WI38 (cell line): Measurements from ENCODE around the gene RNF138.

ENCODE experiments used
- H3K4me3 ChIP-seq: 2 replicates; pipeline ENCODE4 v1.5.1; 2011; ENCODE audit warnings: low read depth, mild to moderate bottlenecking, control low read depth, low read length
- CTCF ChIP-seq: IDR thresholded peaks from 2 replicates; pipeline ENCODE4 v1.5.1; 2012; ENCODE audit warnings: low read depth, mild to moderate bottlenecking, control low read depth, low read length

RNF138 gene

GRCh38 chr18:32095900-32096229, 4.2 kb downstream of the RNF138 start:
- no peak for TF ChIP-seq CTCF

DNA sequence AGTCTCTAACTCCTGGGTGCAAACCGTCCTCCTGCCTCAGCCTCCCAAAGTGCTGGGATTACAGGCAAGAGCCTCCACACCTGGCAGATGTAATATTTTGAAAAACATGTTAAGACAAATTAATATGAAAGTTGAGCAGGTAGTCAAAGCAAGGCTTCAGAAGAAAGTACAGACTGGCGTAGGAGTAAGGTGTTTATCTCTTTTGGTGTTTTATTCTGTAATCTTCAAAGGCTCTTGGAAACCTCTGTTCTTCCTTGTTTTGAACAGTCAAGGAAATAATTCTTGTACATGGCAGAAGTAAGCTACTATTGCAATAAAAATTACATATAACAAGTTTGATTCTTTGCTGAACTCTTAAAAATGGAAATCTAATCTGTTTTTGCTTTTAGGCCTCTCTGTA, 5.3 kb downstream of the RNF138 start:
- H3K4me3 ChIP-seq = no peak overlapping the region
- no peak for TF ChIP-seq CTCF

More at GRCh38 chr18:32095900-32096229, 4.2 kb downstream of the RNF138 start:
- no peak overlapping the region for H3K4me3 ChIP-seq

DNA sequence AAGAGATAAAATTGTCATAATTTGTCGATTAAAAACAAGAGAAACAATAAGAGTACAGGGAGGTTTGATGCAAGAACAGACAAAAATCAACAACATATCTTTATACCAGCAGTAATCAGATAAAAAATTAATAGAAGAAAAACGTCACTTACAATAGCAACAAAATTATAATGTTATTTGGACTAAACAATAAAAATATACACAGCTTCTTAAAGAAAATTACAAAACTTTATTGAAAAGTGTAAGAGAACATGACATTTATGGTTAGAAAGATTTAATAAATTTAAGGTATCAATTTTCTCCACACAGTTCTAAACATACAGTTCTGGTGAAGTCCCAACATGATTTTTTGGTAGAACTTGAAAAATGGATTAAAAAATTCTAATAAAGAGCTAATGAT, 12.8 kb downstream of the RNF138 start:
- TF ChIP-seq CTCF = no peak
- H3K4me3 ChIP-seq = no peak overlapping the region

DNA sequence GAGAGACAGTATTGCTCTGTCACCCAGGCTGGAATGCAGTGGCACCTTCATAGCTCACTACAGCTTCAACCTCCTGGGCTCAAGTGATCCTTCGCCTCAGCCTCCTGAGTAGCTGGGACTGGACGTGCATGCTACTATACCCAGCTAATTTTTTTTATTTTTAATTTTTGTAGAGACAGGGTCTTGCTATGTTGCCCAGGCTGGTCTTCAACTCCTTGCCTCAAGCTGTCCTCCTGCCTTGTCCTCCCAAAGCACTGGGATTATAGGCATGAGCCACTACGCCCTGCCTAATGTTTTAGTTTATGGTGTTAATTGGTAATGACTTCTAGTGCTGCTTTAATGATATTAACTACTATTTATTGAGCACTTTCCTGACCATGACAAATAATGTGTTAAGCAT, 18.3 kb downstream of the RNF138 start:
- TF ChIP-seq CTCF = no peak
- H3K4me3 ChIP-seq = no peak overlapping the region

DNA sequence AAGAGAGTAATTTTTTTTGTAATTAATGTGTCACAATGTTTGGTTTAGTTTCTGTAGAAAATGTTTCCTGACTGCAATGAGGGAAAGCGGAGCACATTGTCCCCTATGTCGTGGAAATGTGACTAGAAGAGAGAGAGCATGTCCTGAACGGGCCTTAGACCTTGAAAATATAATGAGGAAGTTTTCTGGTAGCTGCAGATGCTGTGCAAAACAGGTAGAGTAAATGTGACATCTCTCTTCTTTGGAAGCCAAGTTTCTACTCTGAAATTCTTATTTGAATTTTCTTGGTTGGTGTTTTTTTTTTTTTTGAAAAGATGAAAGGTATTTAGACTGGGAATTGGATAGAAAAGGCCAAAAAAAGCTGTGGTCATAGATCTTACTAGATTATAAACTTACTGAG, 20.0 kb downstream of the RNF138 start:
- no peak overlapping the region for H3K4me3 ChIP-seq
- TF ChIP-seq CTCF = no peak

GRCh38 chr18:32112826-32113225, 21.2 kb downstream of the RNF138 start:
- H3K4me3 ChIP-seq = no peak overlapping the region
- TF ChIP-seq CTCF = no peak

DNA sequence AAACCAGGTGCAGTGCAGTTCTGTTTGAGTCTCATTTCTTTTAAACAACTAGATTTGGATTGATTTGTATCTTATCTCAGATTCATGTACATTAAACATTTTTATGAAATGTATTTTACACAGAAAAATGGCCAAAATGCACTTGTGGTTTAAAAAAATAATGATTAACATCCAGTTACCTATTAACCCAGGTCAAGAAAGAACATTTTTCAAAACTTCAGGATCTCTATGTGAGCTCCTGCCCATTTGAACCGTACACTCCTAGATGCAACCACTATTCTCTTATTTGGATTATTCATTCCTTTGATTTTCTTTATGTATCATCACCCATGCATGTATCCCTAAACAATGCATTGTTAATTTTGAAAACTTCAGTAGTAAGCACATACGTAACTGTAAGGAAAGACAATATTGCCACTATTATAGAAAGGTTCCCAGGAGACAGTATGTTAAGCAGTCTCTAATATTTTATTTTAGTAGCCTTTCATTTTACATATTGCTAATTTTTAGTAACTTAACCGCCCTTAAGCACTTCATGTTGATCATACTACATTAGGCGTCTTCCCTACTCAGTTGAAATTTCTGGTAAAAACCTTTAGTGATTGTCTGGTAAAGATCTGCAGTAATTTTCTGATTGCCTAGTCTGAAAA, 22.7 kb downstream of the RNF138 start:
- no peak overlapping the region for H3K4me3 ChIP-seq
- no peak for TF ChIP-seq CTCF
